ENCODE results near the gene ASB2.
A peak's percentile ranks its signal among the peaks of the same experiment; 100 is the strongest.

Gene ASB2

DNA sequence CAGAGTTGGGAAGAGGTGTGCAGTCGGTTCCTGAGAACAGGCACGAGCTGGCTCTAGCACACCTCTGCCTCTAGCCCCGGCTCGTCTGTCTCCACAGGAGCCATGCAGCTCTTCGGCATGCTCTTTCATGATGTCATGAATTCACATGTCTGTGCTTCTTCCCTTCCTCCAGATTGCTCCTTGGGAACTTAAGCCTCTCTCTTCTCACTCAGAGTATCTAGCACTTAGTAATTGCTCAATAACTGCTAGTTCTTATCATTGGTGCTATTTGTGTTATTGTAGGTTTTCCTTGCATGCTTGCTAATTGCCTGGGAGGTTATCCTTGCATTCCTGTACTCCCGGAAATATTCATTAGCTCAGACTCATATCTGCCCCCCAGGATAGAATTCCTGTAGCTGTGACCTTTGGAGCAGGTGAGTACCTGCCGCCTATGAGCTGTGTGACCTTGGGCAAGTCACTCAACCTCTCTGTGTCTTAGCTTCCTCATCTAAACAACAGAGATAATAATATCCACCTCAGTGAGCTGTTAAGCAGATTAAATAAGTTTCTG is 29.8 kb downstream of the ASB2 start:
- no peak for DNase-seq

- no peak for DNase-seq
Measured at GRCh38 chr14:93946104-93946503, 30.3 kb downstream of the ASB2 start.

- DNase-seq, result no peak
Measured at GRCh38 chr14:93945070-93945399, 31.3 kb downstream of the ASB2 start.

- no peak for DNase-seq
Measured at GRCh38 chr14:93944348-93945069, 31.9 kb downstream of the ASB2 start.

- DNase-seq, result no peak
Measured at GRCh38 chr14:93943930-93944329, 32.4 kb downstream of the ASB2 start.

DNA sequence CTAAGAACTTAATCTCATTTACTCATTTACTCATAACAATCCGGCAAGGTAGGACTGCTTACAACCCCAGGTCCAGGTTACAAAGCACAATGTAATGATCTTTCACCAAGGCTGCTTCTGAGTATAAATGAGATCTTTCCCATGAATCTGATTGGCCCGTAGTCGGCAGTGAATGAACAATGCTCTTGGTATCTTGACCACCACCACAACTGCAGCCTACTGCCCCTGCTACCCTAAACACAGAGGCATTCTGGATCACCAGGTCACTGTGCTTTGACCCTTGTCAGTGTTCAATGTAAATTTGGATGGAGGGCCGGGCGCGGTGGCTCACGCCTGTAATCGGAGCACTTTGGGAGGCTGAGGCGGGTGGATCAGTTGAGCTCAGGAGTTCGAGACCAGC is 33.3 kb downstream of the ASB2 start:
- DNase-seq, result no peak

DNA sequence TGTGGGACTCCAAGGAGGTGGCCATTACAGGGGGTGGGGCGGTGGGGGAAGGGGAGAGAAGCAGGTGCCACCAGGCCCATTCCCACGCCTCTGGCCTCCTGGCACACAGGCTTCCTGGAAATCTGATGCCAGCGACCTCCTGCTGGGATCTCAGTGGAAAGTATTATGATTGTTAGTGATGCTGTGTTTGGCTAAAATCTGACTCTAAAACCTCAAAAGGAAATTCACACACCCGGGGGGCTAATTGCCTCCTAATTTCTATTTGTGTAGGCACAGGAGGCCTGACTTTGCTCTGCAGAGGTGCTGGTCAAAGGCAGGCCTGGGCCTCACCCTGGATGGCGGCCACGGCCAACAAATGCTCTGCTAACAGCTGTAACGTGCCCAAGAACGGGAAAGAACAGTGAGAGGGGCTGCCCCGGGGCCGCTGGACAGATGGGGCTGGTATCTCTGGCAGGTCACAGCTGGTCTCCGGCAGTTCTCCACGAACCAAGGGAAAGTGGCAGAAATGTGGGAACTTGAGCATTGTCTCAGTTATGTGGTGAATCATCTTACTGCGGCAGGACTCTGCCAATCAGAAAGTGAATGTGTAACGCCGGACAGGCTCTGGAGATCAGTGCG is 35.0 kb downstream of the ASB2 start:
- DNase-seq, result no peak

- no peak for DNase-seq
Measured at GRCh38 chr14:93940437-93940836, 35.9 kb downstream of the ASB2 start.

DNA sequence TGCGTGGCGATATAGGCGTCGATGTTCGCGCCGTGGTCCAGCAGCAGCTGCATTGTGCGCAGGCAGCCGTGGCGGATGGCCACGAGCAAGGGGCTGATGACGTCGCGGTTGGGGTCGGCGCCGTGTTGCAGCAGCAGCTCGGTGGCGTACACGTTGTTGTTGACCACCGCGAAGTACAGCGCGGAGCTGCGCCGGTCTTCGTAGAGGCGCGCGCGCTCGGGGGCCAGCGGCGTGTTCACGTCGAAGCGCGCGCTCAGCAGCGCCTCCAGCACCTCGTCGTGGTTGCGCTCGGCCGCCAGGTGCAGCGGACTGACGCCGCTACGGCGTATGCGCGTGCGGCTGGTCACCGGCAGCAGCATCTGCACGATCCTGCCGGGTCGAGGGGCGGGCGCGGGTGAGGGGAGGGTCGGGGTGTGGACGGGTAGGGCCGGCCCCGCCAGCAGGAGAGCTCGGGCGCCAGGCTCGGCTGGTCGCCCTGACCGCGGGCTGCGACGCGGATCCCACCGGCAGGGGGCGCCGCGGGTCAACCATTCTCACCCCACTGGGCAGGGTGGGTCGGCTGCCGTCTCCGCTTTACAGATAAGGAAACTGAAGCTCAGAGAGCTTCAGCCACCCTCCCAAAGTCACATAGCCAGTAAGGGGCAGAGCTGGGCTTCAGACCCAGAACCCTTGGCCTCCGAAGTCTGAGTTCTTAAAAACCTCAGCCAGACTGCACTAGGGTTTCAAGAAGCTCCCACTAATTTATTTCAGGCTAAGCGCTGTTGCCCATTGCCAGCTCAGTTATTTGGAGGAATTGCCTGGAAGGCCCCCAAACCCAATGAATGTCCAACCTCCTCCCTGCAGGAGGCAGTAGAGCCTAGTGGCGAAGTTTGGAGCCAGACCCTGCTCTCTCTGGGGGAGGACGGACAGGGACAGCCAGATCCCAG is 36.8 kb downstream of the ASB2 start:
- peak; percentile 87 to 90 for DNase-seq

DNA sequence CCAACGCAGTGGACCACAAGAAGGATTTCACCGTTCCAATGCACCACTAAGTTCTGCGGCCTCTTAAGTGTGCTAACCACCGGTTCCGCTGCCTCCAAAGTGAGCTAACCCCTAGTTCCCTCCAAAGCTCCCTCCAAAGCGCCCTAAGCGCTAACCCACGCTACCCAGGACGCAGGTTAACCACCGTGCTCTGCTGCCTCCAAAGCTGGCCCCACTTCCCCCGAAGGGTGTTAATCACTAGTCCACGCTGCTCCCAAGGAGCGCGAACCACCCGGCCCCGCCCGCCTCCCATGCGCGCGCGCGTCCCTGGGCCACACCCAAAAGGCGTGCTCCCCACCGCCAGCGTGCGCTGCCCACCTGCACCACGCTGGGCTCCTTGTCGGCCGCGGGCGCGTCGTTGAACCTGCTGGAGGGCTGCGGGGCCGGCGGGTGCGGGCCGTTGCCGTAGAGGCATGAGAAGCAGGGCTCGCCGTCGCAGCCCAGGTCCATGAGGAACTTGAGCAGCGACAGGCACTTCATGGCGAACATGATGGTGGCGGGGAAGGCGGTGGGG is 37.5 kb downstream of the ASB2 start:
- DNase-seq, result no peak

DNA sequence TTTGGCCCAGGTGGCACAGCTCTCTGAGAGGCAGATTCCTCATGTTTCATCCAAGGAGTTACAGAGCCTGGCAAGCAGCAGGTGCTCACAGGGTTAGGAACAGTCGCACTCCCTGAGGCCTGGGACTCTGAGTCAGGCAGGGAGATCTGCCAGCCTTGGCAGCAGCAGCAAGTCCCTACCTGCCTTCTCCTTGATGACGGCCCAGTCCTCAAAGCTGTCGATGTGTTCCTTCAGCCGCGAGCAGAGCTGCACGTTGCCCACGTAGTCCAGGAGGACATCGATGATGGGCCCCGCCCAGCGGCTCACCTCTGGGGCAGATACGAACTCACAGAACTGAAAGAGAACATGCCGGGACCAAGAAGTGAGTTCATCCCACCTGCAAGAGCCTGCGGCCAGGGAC is 38.9 kb downstream of the ASB2 start:
- no peak for DNase-seq

- no peak for DNase-seq
Measured at GRCh38 chr14:93936926-93937325, 39.4 kb downstream of the ASB2 start.

GRCh38 chr14:93936245-93936644 is 40.1 kb downstream of the ASB2 start:
- DNase-seq, result no peak

GRCh38 chr14:93935213-93935612 is 41.2 kb downstream of the ASB2 start:
- DNase-seq, result no peak

GRCh38 chr14:93932642-93933041 is 43.7 kb downstream of the ASB2 start:
- DNase-seq, result no peak

DNA sequence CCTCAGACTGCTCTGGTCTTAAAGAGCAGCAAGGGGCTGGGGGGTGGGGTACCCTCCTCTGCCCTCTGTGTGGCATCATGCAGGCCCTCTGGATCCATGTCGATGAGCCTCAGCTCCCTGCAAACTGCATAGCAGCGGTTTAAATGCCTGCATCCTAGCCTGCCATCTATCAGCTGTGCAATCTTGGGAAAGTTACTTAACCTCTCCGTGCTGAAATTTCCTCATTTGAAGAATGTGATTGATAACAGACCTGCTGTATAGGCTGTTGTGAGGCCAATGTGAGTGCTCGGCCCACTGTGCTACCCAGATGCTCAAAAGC is 45.4 kb downstream of the ASB2 start:
- no peak for DNase-seq

GRCh38 chr14:93930296-93930988 is 45.9 kb downstream of the ASB2 start:
- no peak for DNase-seq

DNA sequence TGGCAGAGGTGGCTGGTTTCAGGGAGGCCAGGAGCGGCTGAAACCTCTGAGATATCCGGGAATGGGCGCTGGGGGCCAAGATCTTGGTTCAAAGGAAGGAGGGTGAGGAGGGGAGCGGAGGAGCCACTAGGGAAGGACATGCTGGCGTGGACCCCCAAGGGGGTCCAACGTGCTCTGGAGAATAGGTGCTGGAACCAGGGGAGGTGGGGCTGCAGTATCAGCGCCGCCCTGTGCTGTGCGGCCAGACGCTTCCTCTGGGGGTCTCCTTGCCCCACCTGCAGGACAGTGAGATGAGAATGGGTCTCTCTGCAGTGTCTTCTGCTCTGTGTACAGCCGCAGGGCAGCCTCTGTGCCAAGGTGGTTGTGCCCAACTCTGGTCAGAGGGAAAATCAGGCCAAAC is 46.7 kb downstream of the ASB2 start:
- no peak for DNase-seq

DNA sequence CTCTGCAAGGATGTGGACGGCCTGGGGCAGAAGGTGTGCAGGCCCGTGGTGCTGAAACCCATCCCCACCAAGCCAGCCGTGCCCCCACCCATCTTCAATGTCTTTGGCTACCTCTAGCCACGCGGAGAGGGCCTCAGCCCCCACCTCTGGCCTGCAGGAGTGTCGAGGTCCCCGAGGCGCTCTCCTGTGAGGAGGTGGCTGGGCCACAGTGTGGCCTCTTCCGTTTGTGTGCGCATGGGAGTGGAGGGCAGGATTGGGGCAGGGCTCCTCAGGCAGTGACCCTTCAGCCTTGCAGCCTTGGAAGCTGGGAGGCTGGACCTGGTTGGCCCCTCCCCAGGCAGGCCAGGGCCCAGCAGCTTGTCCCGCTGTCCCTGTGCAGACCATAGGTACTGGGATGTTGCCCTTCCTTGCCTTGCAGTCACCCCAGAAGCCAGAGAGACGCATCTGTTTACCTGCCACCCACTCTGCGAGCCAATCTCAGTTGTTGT is 47.3 kb downstream of the ASB2 start:
- DNase-seq, result no peak

GRCh38 chr14:93928184-93929047 is 48.0 kb downstream of the ASB2 start:
- DNase-seq, result no peak

DNA sequence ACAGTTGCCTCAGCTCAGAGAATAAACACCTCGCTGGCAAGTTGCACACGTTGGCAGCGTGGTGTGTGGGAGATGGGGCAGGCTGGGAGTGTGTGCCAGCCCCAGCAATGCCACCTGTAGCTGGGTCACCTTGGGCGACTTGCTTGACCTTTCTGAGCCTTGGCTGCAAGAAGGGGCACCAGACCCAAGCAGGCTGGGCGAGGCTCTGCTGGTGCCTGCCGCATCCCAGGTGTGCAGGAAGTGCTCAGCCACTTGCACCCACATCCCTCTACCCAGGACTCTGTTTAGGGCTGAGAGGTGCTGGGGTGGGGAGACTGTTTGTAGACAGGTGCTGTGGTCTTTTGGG is 48.6 kb downstream of the ASB2 start:
- no peak for DNase-seq
